ENCODE data around the gene KRTAP5-6.

The KRTAP5-6 gene

GRCh38 chr11:1672613-1673350, 24.2 kb upstream of the KRTAP5-6 start:
- no peak for TF ChIP-seq RAD21 (IDR thresholded peaks at IDR 0.05; ENCODE audit: low read depth)
- no peak for TF ChIP-seq YY1 (IDR thresholded peaks at IDR 0.05; ENCODE audit: low read depth)
- TF ChIP-seq CEBPB (IDR thresholded peaks at IDR 0.05) = no peak

- TF ChIP-seq FOXM1 (IDR thresholded peaks at IDR 0.05; ENCODE audit: borderline replicate concordance, low read depth) = no peak
- no peak for TF ChIP-seq YY1 (IDR thresholded peaks at IDR 0.05; ENCODE audit: low read depth)
- TF ChIP-seq TEAD4 (IDR thresholded peaks at IDR 0.05) = no peak
- TF ChIP-seq NFIC (IDR thresholded peaks at IDR 0.05) = no peak
- no peak for TF ChIP-seq EP300 (IDR thresholded peaks at IDR 0.05; ENCODE audit: borderline replicate concordance)
- no peak for TF ChIP-seq TCF12 (IDR thresholded peaks at IDR 0.05; ENCODE audit: low read depth)
- no peak for TF ChIP-seq USF1 (IDR thresholded peaks at IDR 0.05)
- no peak for TF ChIP-seq CREB1 (IDR thresholded peaks at IDR 0.05; ENCODE audit: low read depth)
- TF ChIP-seq ZBTB7A (IDR thresholded peaks at IDR 0.05; ENCODE audit: low read depth) = no peak
- no peak for TF ChIP-seq CEBPB (IDR thresholded peaks at IDR 0.05)
- TF ChIP-seq TAF1 (IDR thresholded peaks at IDR 0.05; ENCODE audit: low read depth) = no peak
Observed at GRCh38 chr11:1673446-1674172, 23.4 kb upstream of the KRTAP5-6 start.

- no peak for TF ChIP-seq REST (IDR thresholded peaks at IDR 0.05; ENCODE audit: low read depth)
- no peak for TF ChIP-seq CREB1 (IDR thresholded peaks at IDR 0.05; ENCODE audit: low read depth)
Observed at GRCh38 chr11:1674173-1675131, 22.5 kb upstream of the KRTAP5-6 start.

GRCh38 chr11:1675536-1676228, 21.3 kb upstream of the KRTAP5-6 start:
- TF ChIP-seq USF1 (IDR thresholded peaks at IDR 0.05) (no peak), FOXM1 (IDR thresholded peaks at IDR 0.05; ENCODE audit: borderline replicate concordance, low read depth) (no peak), RAD21 (IDR thresholded peaks at IDR 0.05; ENCODE audit: low read depth) (no peak), EP300 (IDR thresholded peaks at IDR 0.05; ENCODE audit: borderline replicate concordance) (no peak), REST (IDR thresholded peaks at IDR 0.05; ENCODE audit: low read depth) (no peak), YY1 (IDR thresholded peaks at IDR 0.05; ENCODE audit: low read depth) (no peak), NFIC (IDR thresholded peaks at IDR 0.05) (no peak), EGR1 (IDR thresholded peaks at IDR 0.05) (no peak), CREB1 (IDR thresholded peaks at IDR 0.05; ENCODE audit: low read depth) (no peak), TEAD4 (IDR thresholded peaks at IDR 0.05) (no peak), ZBTB7A (IDR thresholded peaks at IDR 0.05; ENCODE audit: low read depth) (no peak)

GRCh38 chr11:1676229-1676740, 20.7 kb upstream of the KRTAP5-6 start:
- TF ChIP-seq ZBTB7A (IDR thresholded peaks at IDR 0.05; ENCODE audit: low read depth) (no peak), EGR1 (IDR thresholded peaks at IDR 0.05) (no peak), REST (IDR thresholded peaks at IDR 0.05; ENCODE audit: low read depth) (no peak), NFIC (IDR thresholded peaks at IDR 0.05) (no peak), FOXM1 (IDR thresholded peaks at IDR 0.05; ENCODE audit: borderline replicate concordance, low read depth) (no peak), USF1 (IDR thresholded peaks at IDR 0.05) (no peak)
